Measurements from ENCODE around the gene H2BW2. TPM values are rescaled to one million over a fixed set of nuclear protein-coding genes. Genes with fewer than 3 reads are reported as not detected.
"Not testable (repeated sequence)": the region's sequence is repeated elsewhere in the genome, so short reads cannot be mapped to it uniquely, and the experiment has no call there.

The H2BW2 gene
- total and polyA plus RNA-seq, 7 donors = not detected

- no peak within 1 kb of the TSS for H3K4me3 ChIP-seq
- H3K9me3 ChIP-seq = no peaks in the 10 kb centered on the region
- peaks cover 0 to 12% (median 0%) of the 10 kb centered on the region in 3 donors for H3K27me3 ChIP-seq (ENCODE audit: insufficient read depth in 3 of 3, low read length in 2 of 3)
- H3K27ac ChIP-seq = no peak within 1 kb of the TSS
- ATAC-seq = no peak
- no peaks in the 10 kb centered on the region for H3K36me3 ChIP-seq (ENCODE audit: insufficient read depth in 1 of 2, low read depth in 1 of 2)
- TF ChIP-seq, protein P1, sequence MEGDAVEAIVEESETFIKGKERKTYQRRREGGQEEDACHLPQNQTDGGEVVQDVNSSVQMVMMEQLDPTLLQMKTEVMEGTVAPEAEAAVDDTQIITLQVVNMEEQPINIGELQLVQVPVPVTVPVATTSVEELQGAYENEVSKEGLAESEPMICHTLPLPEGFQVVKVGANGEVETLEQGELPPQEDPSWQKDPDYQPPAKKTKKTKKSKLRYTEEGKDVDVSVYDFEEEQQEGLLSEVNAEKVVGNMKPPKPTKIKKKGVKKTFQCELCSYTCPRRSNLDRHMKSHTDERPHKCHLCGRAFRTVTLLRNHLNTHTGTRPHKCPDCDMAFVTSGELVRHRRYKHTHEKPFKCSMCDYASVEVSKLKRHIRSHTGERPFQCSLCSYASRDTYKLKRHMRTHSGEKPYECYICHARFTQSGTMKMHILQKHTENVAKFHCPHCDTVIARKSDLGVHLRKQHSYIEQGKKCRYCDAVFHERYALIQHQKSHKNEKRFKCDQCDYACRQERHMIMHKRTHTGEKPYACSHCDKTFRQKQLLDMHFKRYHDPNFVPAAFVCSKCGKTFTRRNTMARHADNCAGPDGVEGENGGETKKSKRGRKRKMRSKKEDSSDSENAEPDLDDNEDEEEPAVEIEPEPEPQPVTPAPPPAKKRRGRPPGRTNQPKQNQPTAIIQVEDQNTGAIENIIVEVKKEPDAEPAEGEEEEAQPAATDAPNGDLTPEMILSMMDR (IDR thresholded peaks at IDR 0.05) = no peak
- 90 to 91% (median 90%) methylated on average over 20 of the region's 20 CpGs for WGBS, 3 donors
- intact Hi-C loops (cut with DNase I) = no loop called here
- no peak for DNase-seq
- no peaks in the 10 kb centered on the region for H3K4me1 ChIP-seq
Observed at GRCh38 chrX:104013606-104014005, 26.1 kb upstream of the H2BW2 start, which contains the start of gene H2BW1. Gene H2BW1, minus strand, starts transcription at chrX:104013708. Its CDS starts 132 bp downstream, at chrX:104013576.

DNA sequence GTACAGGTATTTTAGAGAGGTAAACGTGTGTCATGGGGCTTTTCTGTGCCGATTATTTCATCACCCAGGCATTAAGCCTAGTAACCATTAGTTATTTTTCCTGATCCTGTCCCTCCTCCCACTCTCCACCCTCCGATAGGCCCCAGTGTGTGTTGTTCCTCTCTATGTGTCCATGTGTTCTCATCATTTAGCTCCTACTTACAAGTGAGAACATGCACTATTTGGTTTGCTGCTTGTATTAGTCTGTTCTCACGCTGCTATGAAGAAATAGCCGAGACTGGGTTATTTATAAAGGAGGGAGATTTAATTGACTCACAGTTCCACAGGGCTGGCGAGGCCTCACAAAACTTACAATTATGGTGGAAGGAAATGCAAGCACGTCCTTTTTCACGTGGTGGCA, 24.2 kb upstream of the H2BW2 start:
- DNase-seq; intact Hi-C loops (cut with DNase I); H3K9me3 ChIP-seq; H3K27ac ChIP-seq; H3K36me3 ChIP-seq (ENCODE audit: insufficient read depth in 1 of 2, low read depth in 1 of 2); H3K4me1 ChIP-seq; H3K4me3 ChIP-seq; ATAC-seq: not testable (repeated sequence)
- 62 to 78% (median 68%) methylated on average over 8 of the region's 8 CpGs for WGBS, 3 donors
- peaks cover 0 to 16% (median 0%) of the 10 kb centered on the region in 3 donors for H3K27me3 ChIP-seq (ENCODE audit: insufficient read depth in 3 of 3, low read length in 2 of 3)

- Histone ChIP-seq H3K27me3 (ENCODE audit: insufficient read depth in 3 of 3, low read length in 2 of 3) (peaks cover 0 to 9% (median 0%) of the 10 kb centered on the region in 3 donors), H3K27ac (no peak overlapping the region), H3K9me3 (no peaks in the 10 kb centered on the region), H3K4me1 (no peaks in the 10 kb centered on the region), H3K4me3 (no peak overlapping the region), H3K36me3 (ENCODE audit: insufficient read depth in 1 of 2, low read depth in 1 of 2) (no peaks in the 10 kb centered on the region)
- WGBS, 3 donors = 74 to 80% (median 75%) methylated on average over 11 of the region's 11 CpGs
- DNase-seq (no peak), ATAC-seq (no peak)
- intact Hi-C loops (cut with DNase I) = no loop called here
- TF ChIP-seq, protein P1 (IDR thresholded peaks at IDR 0.05) = no peak
Observed at GRCh38 chrX:104018126-104018525, 21.6 kb upstream of the H2BW2 start.

DNA sequence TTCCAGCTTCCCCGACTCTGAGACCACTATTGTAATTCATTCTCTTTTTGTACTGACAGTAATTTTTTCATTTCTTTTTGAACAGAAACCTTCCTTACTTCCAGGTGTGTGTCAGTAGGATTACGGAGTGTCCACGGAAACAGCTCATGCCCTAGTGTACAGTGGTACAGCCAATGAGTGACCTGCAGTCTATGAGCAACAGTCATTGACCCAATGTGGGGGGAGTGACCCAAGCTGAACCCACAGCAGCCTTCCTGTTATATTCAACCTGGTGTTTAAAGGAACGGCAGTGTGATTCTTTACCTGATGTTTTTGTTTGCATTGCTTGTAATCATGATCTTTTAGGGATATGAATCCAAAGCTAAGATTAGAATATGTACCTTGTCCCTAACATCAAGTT, 1.2 kb downstream of the H2BW2 start:
- intact Hi-C loops (cut with DNase I) = no loop called here
- Histone ChIP-seq H3K27me3 (ENCODE audit: insufficient read depth in 3 of 3, low read length in 2 of 3) (peaks cover 0 to 9% (median 0%) of the 10 kb centered on the region in 3 donors), H3K27ac (no peak overlapping the region), H3K4me1 (no peaks in the 10 kb centered on the region), H3K36me3 (ENCODE audit: insufficient read depth in 1 of 2, low read depth in 1 of 2) (no peaks in the 10 kb centered on the region), H3K9me3 (no peaks in the 10 kb centered on the region), H3K4me3 (no peak overlapping the region)
- ATAC-seq (no peak), DNase-seq (no peak)
- TF ChIP-seq, protein P1 (IDR thresholded peaks at IDR 0.05) = no peak
- WGBS, 3 donors = 83 to 94% (median 86%) methylated on average over 4 of the region's 4 CpGs

DNA sequence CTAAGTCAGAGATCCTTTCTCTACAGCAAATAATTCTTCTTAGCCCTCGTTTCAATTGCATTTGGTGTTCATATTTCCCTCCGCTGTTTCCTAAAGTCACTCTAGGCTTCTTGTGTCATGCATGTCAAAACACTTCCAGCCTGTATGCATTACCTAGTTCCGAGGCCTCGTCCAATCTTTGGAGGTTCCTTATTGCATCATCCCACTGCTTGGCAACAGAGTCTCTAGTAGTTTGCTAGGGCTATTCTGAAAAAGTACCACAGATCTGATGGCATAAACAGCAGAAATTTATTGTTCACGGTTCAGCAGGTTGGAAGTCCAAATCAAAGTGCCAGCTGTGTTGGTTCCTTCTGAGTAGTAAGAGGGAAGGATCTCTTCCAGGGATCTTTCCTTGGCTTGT, 5.9 kb downstream of the H2BW2 start:
- TF ChIP-seq, protein P1 (IDR thresholded peaks at IDR 0.05) = no peak
- intact Hi-C loops (cut with DNase I) = no loop called here
- Histone ChIP-seq H3K4me3 (no peak overlapping the region), H3K4me1 (no peaks in the 10 kb centered on the region), H3K27me3 (ENCODE audit: insufficient read depth in 3 of 3, low read length in 2 of 3) (no peaks in the 10 kb centered on the region), H3K36me3 (ENCODE audit: insufficient read depth in 1 of 2, low read depth in 1 of 2) (no peaks in the 10 kb centered on the region), H3K27ac (no peak overlapping the region), H3K9me3 (no peaks in the 10 kb centered on the region)
- 56 to 73% (median 69%) methylated on average over 5 of the region's 5 CpGs for WGBS, 3 donors
- DNase-seq (no peak), ATAC-seq (no peak)

Data from psoas muscle (tissue), 8 donors.